Measurements from ENCODE around the gene TENM4.

Gene TENM4

DNA sequence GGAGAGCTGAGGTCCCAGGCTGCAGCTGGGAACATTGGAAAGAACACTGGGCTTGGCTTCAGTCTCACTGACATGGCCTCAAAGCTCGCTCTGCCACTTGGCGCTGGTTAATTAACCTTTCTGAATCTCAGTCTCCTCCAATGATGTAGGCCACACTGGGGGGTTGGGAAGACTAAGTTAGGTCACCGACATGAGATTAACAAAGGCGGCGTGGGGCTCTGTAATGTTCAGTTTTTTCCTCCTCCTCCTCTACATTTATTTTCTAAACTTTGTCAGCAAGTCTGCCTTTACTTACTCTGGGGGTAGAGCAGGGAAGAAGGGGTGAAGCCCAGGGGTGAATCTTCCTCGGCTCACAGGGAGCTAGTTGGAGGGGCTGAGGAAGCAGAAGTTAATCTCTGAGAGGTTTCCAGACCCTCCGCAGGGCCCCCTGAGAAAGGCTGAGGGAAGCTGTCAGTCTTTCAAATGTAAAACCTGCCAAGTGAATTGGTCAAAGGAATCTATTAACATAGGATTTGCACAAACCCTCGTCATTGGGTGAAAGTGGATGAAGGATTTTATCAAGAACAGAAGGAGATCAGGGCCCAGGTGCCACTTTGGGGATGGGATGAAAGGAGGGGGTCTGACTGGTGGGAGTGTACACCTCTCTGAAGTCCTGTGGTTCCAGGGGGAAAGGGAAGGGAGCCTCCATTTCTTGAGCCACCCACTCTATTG lies 32.1 kb upstream of the TENM4 start:
- no peak for TF ChIP-seq EZH2phosphoT487 (IDR thresholded peaks at IDR 0.05; ENCODE audit: borderline replicate concordance, low read length)
- TF ChIP-seq, protein P1, sequence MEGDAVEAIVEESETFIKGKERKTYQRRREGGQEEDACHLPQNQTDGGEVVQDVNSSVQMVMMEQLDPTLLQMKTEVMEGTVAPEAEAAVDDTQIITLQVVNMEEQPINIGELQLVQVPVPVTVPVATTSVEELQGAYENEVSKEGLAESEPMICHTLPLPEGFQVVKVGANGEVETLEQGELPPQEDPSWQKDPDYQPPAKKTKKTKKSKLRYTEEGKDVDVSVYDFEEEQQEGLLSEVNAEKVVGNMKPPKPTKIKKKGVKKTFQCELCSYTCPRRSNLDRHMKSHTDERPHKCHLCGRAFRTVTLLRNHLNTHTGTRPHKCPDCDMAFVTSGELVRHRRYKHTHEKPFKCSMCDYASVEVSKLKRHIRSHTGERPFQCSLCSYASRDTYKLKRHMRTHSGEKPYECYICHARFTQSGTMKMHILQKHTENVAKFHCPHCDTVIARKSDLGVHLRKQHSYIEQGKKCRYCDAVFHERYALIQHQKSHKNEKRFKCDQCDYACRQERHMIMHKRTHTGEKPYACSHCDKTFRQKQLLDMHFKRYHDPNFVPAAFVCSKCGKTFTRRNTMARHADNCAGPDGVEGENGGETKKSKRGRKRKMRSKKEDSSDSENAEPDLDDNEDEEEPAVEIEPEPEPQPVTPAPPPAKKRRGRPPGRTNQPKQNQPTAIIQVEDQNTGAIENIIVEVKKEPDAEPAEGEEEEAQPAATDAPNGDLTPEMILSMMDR (IDR thresholded peaks at IDR 0.05; ENCODE audit: low read depth, low read length, poor library complexity, severe bottlenecking) = no peak
- no peaks in the 10 kb centered on the region for H3K9me3 ChIP-seq (ENCODE audit: control insufficient read depth, insufficient read depth, low read length)
- no peaks in the 10 kb centered on the region for H4K20me1 ChIP-seq (ENCODE audit: control insufficient read depth, insufficient read depth, low read depth, low read length)
- H3K27ac ChIP-seq (ENCODE audit: low read depth, low read length) = no peak overlapping the region
- no peaks in the 10 kb centered on the region for H3K79me2 ChIP-seq (ENCODE audit: control insufficient read depth, low read length)
- H3F3A ChIP-seq (ENCODE audit: control insufficient read depth, insufficient read depth) = no peaks in the 10 kb centered on the region
- H3K9me2 ChIP-seq (replicated peaks; ENCODE audit: control insufficient read depth, low read length) = no peaks in the 10 kb centered on the region
- H3K27me3 ChIP-seq (ENCODE audit: control insufficient read depth, low read length) = no peaks in the 10 kb centered on the region
- H3K36me3 ChIP-seq (ENCODE audit: control insufficient read depth, low read length) = no peaks in the 10 kb centered on the region
- H3K4me1 ChIP-seq (ENCODE audit: control insufficient read depth, low read length) = no peaks in the 10 kb centered on the region
- H3K4me2 ChIP-seq (ENCODE audit: low read length) = no peak overlapping the region
- H3K4me3 ChIP-seq (ENCODE audit: low read length) = no peak overlapping the region

DNA sequence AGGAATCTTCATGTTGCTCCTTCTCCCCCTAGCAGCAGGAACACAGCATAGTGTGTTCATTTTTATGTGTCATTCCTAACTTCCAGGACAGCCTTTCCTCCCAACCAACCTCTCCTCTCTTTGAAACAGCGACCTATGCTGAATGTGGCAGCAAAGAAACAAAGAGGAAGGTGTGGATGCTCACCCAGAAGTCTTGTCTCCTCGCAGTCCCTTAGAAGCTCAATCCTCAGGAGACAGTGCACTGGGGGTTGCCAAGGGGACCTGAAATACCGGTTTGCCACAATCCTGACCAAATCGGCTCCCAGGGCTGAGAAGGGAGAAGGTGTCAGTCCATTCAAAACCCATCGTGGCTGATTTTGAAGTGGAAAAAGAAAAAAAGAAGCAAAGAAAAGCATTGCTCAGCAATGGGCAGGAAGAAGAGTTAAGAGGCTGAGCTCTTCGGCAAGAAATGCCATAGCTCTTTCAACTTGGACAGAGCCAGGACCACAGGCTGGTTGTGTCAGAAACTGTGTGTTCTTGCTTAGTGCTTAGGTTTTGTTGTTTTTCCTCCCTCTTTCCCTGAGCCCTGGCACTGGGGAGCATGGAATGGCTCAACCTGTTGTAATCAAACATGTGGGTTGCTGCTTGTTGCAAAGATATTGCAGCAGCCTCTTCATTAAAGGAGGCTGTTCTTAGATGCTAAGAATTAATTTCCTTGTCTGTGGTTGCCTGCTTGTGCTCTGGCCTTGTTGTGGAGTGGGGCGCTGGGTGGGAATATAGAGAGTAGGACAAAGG lies 30.4 kb upstream of the TENM4 start:
- Histone ChIP-seq H3K36me3 (ENCODE audit: control insufficient read depth, low read length) (no peaks in the 10 kb centered on the region), H3K4me3 (ENCODE audit: low read length) (no peak overlapping the region), H4K20me1 (ENCODE audit: control insufficient read depth, insufficient read depth, low read depth, low read length) (no peaks in the 10 kb centered on the region), H3K4me2 (ENCODE audit: low read length) (no peak overlapping the region), H3K4me1 (ENCODE audit: control insufficient read depth, low read length) (no peaks in the 10 kb centered on the region), H3K27me3 (ENCODE audit: control insufficient read depth, low read length) (no peaks in the 10 kb centered on the region), H3K9me2 (replicated peaks; ENCODE audit: control insufficient read depth, low read length) (no peaks in the 10 kb centered on the region), H3K9me3 (ENCODE audit: control insufficient read depth, insufficient read depth, low read length) (no peaks in the 10 kb centered on the region), H3F3A (ENCODE audit: control insufficient read depth, insufficient read depth) (no peaks in the 10 kb centered on the region), H3K79me2 (ENCODE audit: control insufficient read depth, low read length) (no peaks in the 10 kb centered on the region), H3K27ac (ENCODE audit: low read depth, low read length) (no peak overlapping the region)
- TF ChIP-seq, protein P1 (IDR thresholded peaks at IDR 0.05; ENCODE audit: low read depth, low read length, poor library complexity, severe bottlenecking) = no peak
- TF ChIP-seq EZH2phosphoT487 (IDR thresholded peaks at IDR 0.05; ENCODE audit: borderline replicate concordance, low read length) = no peak

DNA sequence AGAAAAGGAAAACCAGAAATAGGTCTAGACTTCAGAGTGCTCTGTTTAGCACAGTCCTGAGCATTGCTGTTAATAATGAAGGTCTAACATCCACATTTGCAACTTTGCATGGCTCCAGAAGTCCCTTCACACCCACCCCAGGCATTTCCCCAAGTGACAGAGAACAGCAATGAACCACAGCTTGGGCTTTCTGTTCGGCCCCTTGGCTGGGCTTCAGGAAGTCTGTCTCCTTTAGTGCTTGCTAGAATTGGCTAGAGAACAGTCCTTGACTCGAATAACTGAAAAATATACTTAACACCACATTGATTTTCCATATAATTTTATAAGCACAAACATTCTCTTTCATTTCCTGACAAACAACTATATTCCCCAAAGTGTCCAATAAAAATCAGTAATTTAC lies 29.3 kb upstream of the TENM4 start:
- Histone ChIP-seq H3K9me2 (replicated peaks; ENCODE audit: control insufficient read depth, low read length) (no peaks in the 10 kb centered on the region), H3K9me3 (ENCODE audit: control insufficient read depth, insufficient read depth, low read length) (no peaks in the 10 kb centered on the region), H3K4me2 (ENCODE audit: low read length) (no peak overlapping the region), H3K27ac (ENCODE audit: low read depth, low read length) (no peak overlapping the region), H3K27me3 (ENCODE audit: control insufficient read depth, low read length) (no peaks in the 10 kb centered on the region), H3K79me2 (ENCODE audit: control insufficient read depth, low read length) (no peaks in the 10 kb centered on the region), H3K36me3 (ENCODE audit: control insufficient read depth, low read length) (no peaks in the 10 kb centered on the region), H3K4me3 (ENCODE audit: low read length) (no peak overlapping the region), H3F3A (ENCODE audit: control insufficient read depth, insufficient read depth) (no peaks in the 10 kb centered on the region), H3K4me1 (ENCODE audit: control insufficient read depth, low read length) (no peaks in the 10 kb centered on the region), H4K20me1 (ENCODE audit: control insufficient read depth, insufficient read depth, low read depth, low read length) (no peaks in the 10 kb centered on the region)
- TF ChIP-seq EZH2phosphoT487 (IDR thresholded peaks at IDR 0.05; ENCODE audit: borderline replicate concordance, low read length) = no peak
- TF ChIP-seq, protein P1 (IDR thresholded peaks at IDR 0.05; ENCODE audit: low read depth, low read length, poor library complexity, severe bottlenecking) = no peak

Measured in DOHH2 (cell line).